Measurements from ENCODE around the gene ARHGAP10.

Gene ARHGAP10

DNA sequence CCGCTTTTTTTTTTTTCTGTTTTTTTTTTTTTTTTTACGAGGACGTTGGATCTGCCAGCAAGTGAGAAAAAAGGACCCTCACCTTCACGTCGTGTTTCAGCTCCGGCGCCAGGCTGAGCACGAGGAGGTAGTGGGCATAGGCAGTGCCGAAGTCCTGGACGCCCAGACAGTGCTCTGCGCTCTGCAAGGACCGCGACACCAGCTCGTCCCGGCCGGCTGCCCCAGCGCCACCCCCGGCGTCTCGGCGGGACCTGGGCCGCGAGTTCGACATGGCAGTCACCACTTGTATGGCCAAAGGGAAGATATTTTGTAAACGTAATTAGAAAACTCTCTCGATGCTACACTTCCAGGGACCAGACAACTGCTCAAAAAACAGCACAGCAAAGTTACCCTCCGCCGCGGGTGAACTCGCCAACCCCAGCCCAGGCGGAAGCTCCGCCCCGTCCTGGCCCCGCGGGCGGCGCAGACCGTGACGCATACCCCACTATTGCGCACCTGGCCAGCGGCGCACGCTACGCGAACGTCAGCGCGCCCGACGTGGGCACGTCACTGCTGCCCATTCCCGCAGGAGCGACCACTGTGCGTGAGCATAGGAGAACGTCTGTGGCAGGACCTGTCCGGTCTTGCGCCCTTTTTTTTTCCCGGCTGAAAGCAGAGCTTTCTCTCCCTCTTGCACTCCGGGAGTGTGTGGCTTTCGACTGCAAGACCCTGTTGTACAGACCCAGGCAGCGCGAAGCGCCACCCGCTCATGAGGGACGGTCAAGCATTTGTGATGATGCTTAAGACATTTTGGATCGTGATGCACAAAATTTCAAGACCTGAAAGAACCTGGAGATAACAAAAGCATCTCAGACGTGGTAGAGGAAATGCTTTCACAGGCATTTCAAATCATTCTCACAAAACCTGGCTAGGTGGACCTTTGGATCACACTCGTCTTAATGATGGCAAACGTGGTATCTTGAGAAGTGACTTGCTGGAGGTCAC, 47.9 kb upstream of the ARHGAP10 start, which contains the start of gene PRMT9:
Gene PRMT9 (minus strand): TSS at position 447 of the 984 bp plus-strand sequence. CDS start 176 bp downstream, at position 271.
- Histone ChIP-seq H3K9ac (ENCODE audit: low read length) (peak within 1 kb of the TSS; percentile 88), H3K23ac (ENCODE audit: low read length in 2 of 2) (peak within 1 kb of the TSS in 1 of 2 experiments; percentile 87), H4K91ac (ENCODE audit: low read length) (peak within 1 kb of the TSS; percentile 96), H3K4ac (ENCODE audit: low read depth in 1 of 2, low read length in 2 of 2) (peak within 1 kb of the TSS; percentile 30 to 66), H3K14ac (ENCODE audit: low read length in 2 of 2) (peak within 1 kb of the TSS; percentile 95), H3K9me3 (ENCODE audit: control insufficient read depth, low read length) (no peaks in the 10 kb centered on the region), H3K4me3 (ENCODE audit: insufficient read depth in 1 of 2, low read depth in 1 of 2, low read length in 2 of 2) (peak within 1 kb of the TSS; percentile 78 to 87), H3K27ac (ENCODE audit: low read length, poor library complexity, severe bottlenecking) (peak within 1 kb of the TSS; percentile 83), H3K4me2 (ENCODE audit: low read length, poor library complexity, severe bottlenecking) (peak within 1 kb of the TSS; percentile 95), H3K18ac (ENCODE audit: low read depth in 1 of 2, low read length in 2 of 2) (peak within 1 kb of the TSS; percentile 88 to 97), H2BK12ac (ENCODE audit: low read length in 2 of 2) (peak within 1 kb of the TSS in 1 of 2 experiments; percentile 47), H2AFZ (ENCODE audit: low read depth, low read length) (peak within 1 kb of the TSS; percentile 72), H3K36me3 (ENCODE audit: control insufficient read depth in 1 of 2, insufficient read depth in 2 of 2, low read depth in 1 of 2, low read length in 2 of 2) (peaks cover 6 to 8% of the 10 kb centered on the region in 2 experiments), H2AK5ac (ENCODE audit: low read length, severe bottlenecking) (no peak within 1 kb of the TSS), H2BK15ac (ENCODE audit: low read depth, poor library complexity, severe bottlenecking) (peak within 1 kb of the TSS; percentile 69), H2BK5ac (ENCODE audit: low read depth, low read length, poor library complexity, severe bottlenecking) (peak within 1 kb of the TSS; percentile 84), H3K27me3 (ENCODE audit: control insufficient read depth in 1 of 2, insufficient read depth in 1 of 2, low read length in 2 of 2) (no peaks in the 10 kb centered on the region), H4K8ac (ENCODE audit: low read length) (peak within 1 kb of the TSS; percentile 99), H2BK120ac (ENCODE audit: low read depth, low read length) (peak within 1 kb of the TSS; percentile 34), H3K79me1 (replicated peaks; ENCODE audit: low read length, poor library complexity, severe bottlenecking) (peaks cover 11% of the 10 kb centered on the region), H3K4me1 (ENCODE audit: control insufficient read depth, insufficient read depth, low read depth, low read length) (no peaks in the 10 kb centered on the region)
- WGBS, result 2% methylated on average over 65 of the region's 69 CpGs
- DNase-seq, result peak; percentile 94

DNA sequence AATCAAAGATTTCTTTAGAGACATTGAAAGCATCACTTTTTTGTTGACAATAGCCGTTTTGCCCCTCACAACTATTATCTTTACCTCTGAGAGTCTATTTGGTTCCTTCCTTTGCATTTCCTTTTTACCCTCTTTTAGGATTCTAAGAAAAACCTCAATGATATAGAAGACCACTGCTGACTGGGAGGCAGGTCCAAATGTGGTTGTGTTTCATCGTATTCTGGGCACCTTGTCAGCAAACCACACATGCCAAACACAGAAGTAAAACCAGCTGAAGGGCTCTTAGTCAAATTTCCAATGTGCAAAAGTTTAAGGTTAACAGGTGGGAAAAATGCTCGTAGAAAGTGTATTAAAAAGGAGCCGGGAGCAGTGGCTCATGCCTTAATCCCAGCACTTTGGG, 42.8 kb upstream of the ARHGAP10 start:
- H3K9ac ChIP-seq (ENCODE audit: low read length), result no peak overlapping the region
- no peak overlapping the region for H4K91ac ChIP-seq (ENCODE audit: low read length)
- no peak overlapping the region for H2BK12ac ChIP-seq (ENCODE audit: low read length in 2 of 2)
- no peaks in the 10 kb centered on the region for H3K27me3 ChIP-seq (ENCODE audit: control insufficient read depth in 1 of 2, insufficient read depth in 1 of 2, low read length in 2 of 2)
- no peak overlapping the region for H3K23ac ChIP-seq (ENCODE audit: low read length in 2 of 2)
- no peak overlapping the region for H3K18ac ChIP-seq (ENCODE audit: low read depth in 1 of 2, low read length in 2 of 2)
- peaks cover 6% of the 10 kb centered on the region for H3K4me1 ChIP-seq (ENCODE audit: control insufficient read depth, insufficient read depth, low read depth, low read length)
- H3K36me3 ChIP-seq (ENCODE audit: control insufficient read depth in 1 of 2, insufficient read depth in 2 of 2, low read depth in 1 of 2, low read length in 2 of 2), result no peaks in the 10 kb centered on the region
- H3K79me1 ChIP-seq (replicated peaks; ENCODE audit: low read length, poor library complexity, severe bottlenecking), result no peaks in the 10 kb centered on the region
- no peak overlapping the region for H3K27ac ChIP-seq (ENCODE audit: low read length, poor library complexity, severe bottlenecking)
- DNase-seq, result no peak
- H3K4me3 ChIP-seq (ENCODE audit: insufficient read depth in 1 of 2, low read depth in 1 of 2, low read length in 2 of 2), result no peak overlapping the region
- no peaks in the 10 kb centered on the region for H3K9me3 ChIP-seq (ENCODE audit: control insufficient read depth, low read length)
- no peak overlapping the region for H3K4ac ChIP-seq (ENCODE audit: low read depth in 1 of 2, low read length in 2 of 2)
- H2BK15ac ChIP-seq (ENCODE audit: low read depth, poor library complexity, severe bottlenecking), result no peak overlapping the region
- WGBS, result 88% methylated on average over 4 of the region's 4 CpGs
- no peak overlapping the region for H2AK5ac ChIP-seq (ENCODE audit: low read length, severe bottlenecking)
- no peak overlapping the region for H3K14ac ChIP-seq (ENCODE audit: low read length in 2 of 2)
- no peak overlapping the region for H4K8ac ChIP-seq (ENCODE audit: low read length)
- no peak overlapping the region for H3K4me2 ChIP-seq (ENCODE audit: low read length, poor library complexity, severe bottlenecking)
- no peak overlapping the region for H2BK5ac ChIP-seq (ENCODE audit: low read depth, low read length, poor library complexity, severe bottlenecking)
- H2BK120ac ChIP-seq (ENCODE audit: low read depth, low read length), result no peak overlapping the region
- H2AFZ ChIP-seq (ENCODE audit: low read depth, low read length), result no peak overlapping the region

DNA sequence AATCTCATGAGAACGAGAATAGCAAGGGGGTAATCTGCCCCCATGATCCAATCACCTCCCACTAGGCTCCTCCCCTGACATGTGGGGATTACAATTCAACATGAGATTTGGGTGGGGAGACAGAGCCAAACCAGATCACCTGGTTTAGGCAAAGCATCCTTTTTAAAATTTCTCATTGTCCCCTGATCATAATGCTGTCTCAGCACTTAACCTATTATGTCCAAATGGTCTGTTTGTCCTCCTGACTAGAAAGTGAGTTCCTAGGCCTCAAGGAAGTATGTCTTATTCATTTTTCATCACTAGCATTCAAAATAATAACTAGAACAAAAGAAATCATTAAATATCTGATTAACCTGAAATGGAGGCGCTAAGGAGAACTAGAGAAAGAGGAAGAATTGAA, 40.1 kb upstream of the ARHGAP10 start:
- H3K4me3 ChIP-seq (ENCODE audit: insufficient read depth in 1 of 2, low read depth in 1 of 2, low read length in 2 of 2), result no peak overlapping the region
- H3K27ac ChIP-seq (ENCODE audit: low read length, poor library complexity, severe bottlenecking), result no peak overlapping the region
- H2AK5ac ChIP-seq (ENCODE audit: low read length, severe bottlenecking), result no peak overlapping the region
- peaks cover 6% of the 10 kb centered on the region for H3K4me1 ChIP-seq (ENCODE audit: control insufficient read depth, insufficient read depth, low read depth, low read length)
- DNase-seq, result no peak
- H3K18ac ChIP-seq (ENCODE audit: low read depth in 1 of 2, low read length in 2 of 2), result no peak overlapping the region
- no peak overlapping the region for H2BK15ac ChIP-seq (ENCODE audit: low read depth, poor library complexity, severe bottlenecking)
- H3K23ac ChIP-seq (ENCODE audit: low read length in 2 of 2), result no peak overlapping the region
- no peak overlapping the region for H3K14ac ChIP-seq (ENCODE audit: low read length in 2 of 2)
- H2BK120ac ChIP-seq (ENCODE audit: low read depth, low read length), result no peak overlapping the region
- no peak overlapping the region for H2BK12ac ChIP-seq (ENCODE audit: low read length in 2 of 2)
- H4K91ac ChIP-seq (ENCODE audit: low read length), result no peak overlapping the region
- H3K27me3 ChIP-seq (ENCODE audit: control insufficient read depth in 1 of 2, insufficient read depth in 1 of 2, low read length in 2 of 2), result no peaks in the 10 kb centered on the region
- no peaks in the 10 kb centered on the region for H3K36me3 ChIP-seq (ENCODE audit: control insufficient read depth in 1 of 2, insufficient read depth in 2 of 2, low read depth in 1 of 2, low read length in 2 of 2)
- H3K9me3 ChIP-seq (ENCODE audit: control insufficient read depth, low read length), result no peaks in the 10 kb centered on the region
- no peak overlapping the region for H3K4me2 ChIP-seq (ENCODE audit: low read length, poor library complexity, severe bottlenecking)
- no peak overlapping the region for H2AFZ ChIP-seq (ENCODE audit: low read depth, low read length)
- no peak overlapping the region for H2BK5ac ChIP-seq (ENCODE audit: low read depth, low read length, poor library complexity, severe bottlenecking)
- WGBS, result 83% methylated on average over 1 of the region's 2 CpGs
- H4K8ac ChIP-seq (ENCODE audit: low read length), result no peak overlapping the region
- no peaks in the 10 kb centered on the region for H3K79me1 ChIP-seq (replicated peaks; ENCODE audit: low read length, poor library complexity, severe bottlenecking)
- no peak overlapping the region for H3K9ac ChIP-seq (ENCODE audit: low read length)
- H3K4ac ChIP-seq (ENCODE audit: low read depth in 1 of 2, low read length in 2 of 2), result no peak overlapping the region

DNA sequence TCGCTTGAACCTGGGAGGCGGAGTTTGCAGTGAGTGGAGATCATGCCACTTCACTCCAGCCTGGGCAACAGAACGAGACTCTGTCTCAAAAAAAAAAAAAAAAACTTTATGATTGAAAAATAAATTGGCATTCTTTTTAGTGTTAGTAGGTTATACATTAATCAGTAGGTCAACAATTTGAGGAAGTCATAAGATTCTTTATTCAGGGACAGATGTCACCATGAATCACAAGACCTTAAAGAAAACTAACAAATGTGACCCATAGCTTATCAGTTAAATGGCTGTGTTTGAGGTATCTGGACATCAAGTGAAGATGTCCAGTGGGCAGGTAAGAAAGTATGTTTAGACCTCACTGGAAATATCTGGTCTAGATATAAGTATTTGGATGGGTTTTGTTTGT, 38.7 kb upstream of the ARHGAP10 start:
- no peak overlapping the region for H3K14ac ChIP-seq (ENCODE audit: low read length in 2 of 2)
- no peaks in the 10 kb centered on the region for H3K27me3 ChIP-seq (ENCODE audit: control insufficient read depth in 1 of 2, insufficient read depth in 1 of 2, low read length in 2 of 2)
- no peak overlapping the region for H3K27ac ChIP-seq (ENCODE audit: low read length, poor library complexity, severe bottlenecking)
- H2BK15ac ChIP-seq (ENCODE audit: low read depth, poor library complexity, severe bottlenecking), result no peak overlapping the region
- 100% methylated on average over 1 of the region's 3 CpGs for WGBS
- H3K18ac ChIP-seq (ENCODE audit: low read depth in 1 of 2, low read length in 2 of 2), result no peak overlapping the region
- no peak overlapping the region for H3K23ac ChIP-seq (ENCODE audit: low read length in 2 of 2)
- no peak overlapping the region for H2AK5ac ChIP-seq (ENCODE audit: low read length, severe bottlenecking)
- no peak overlapping the region for H3K9ac ChIP-seq (ENCODE audit: low read length)
- peaks cover 6% of the 10 kb centered on the region for H3K4me1 ChIP-seq (ENCODE audit: control insufficient read depth, insufficient read depth, low read depth, low read length)
- H4K8ac ChIP-seq (ENCODE audit: low read length), result no peak overlapping the region
- H3K4ac ChIP-seq (ENCODE audit: low read depth in 1 of 2, low read length in 2 of 2), result no peak overlapping the region
- H3K4me2 ChIP-seq (ENCODE audit: low read length, poor library complexity, severe bottlenecking), result no peak overlapping the region
- no peak overlapping the region for H2BK12ac ChIP-seq (ENCODE audit: low read length in 2 of 2)
- H2BK5ac ChIP-seq (ENCODE audit: low read depth, low read length, poor library complexity, severe bottlenecking), result no peak overlapping the region
- H2BK120ac ChIP-seq (ENCODE audit: low read depth, low read length), result no peak overlapping the region
- no peak overlapping the region for H3K4me3 ChIP-seq (ENCODE audit: insufficient read depth in 1 of 2, low read depth in 1 of 2, low read length in 2 of 2)
- no peak overlapping the region for H4K91ac ChIP-seq (ENCODE audit: low read length)
- no peak overlapping the region for H2AFZ ChIP-seq (ENCODE audit: low read depth, low read length)
- no peaks in the 10 kb centered on the region for H3K36me3 ChIP-seq (ENCODE audit: control insufficient read depth in 1 of 2, insufficient read depth in 2 of 2, low read depth in 1 of 2, low read length in 2 of 2)
- DNase-seq, result no peak
- H3K9me3 ChIP-seq (ENCODE audit: control insufficient read depth, low read length), result no peaks in the 10 kb centered on the region
- no peaks in the 10 kb centered on the region for H3K79me1 ChIP-seq (replicated peaks; ENCODE audit: low read length, poor library complexity, severe bottlenecking)

Measured in mesenchymal stem cell (in vitro differentiated cells and primary cell).